Vagina (tissue), 2 donors: ENCODE measurements around the gene BRINP3. TPM values are rescaled to one million over a fixed set of nuclear protein-coding genes. Genes with fewer than 3 reads are reported as not detected.
"Not testable (repeated sequence)": the region's sequence is repeated elsewhere in the genome, so short reads cannot be mapped to it uniquely, and the experiment has no call there.

Source experiments
- DNase-seq, 2 donors: peaks; one replicate each; pipeline ENCODE4 v3.0.0-alpha.2; 2017; ENCODE audit errors: extremely low spot score in 2 of 2
- H3K27ac ChIP-seq: fragments of 200-600 bp; sonication (generic); one replicate; pipeline ENCODE4 v1.5.1; 2019
- H3K27me3 ChIP-seq: fragments of 200-600 bp; sonication (generic); one replicate; pipeline ENCODE4 v1.5.1; 2019
- H3K36me3 ChIP-seq, 2 donors: fragments of 200-600 bp; sonication (generic); one replicate each; pipeline ENCODE4 v1.5.1; 2017 to 2019
- H3K4me1 ChIP-seq: fragments of 200-600 bp; sonication (generic); one replicate; pipeline ENCODE4 v1.5.1; 2019
- H3K4me3 ChIP-seq, 2 donors: fragments of 200-600 bp; sonication (generic); 1 replicate in 1 of 2; 2 replicates in 1 of 2; pipeline ENCODE4 v1.5.1; 2016 to 2019
- H3K9me3 ChIP-seq: fragments of 200-600 bp; sonication (generic); one replicate; pipeline ENCODE4 v1.5.1; 2019
- POLR2A ChIP-seq, 2 donors: fragments of 450-650 bp; IDR thresholded peaks; one replicate each; pipeline ENCODE4 v1.6.1; 2017; ENCODE audit warnings: antibody characterized with exemption in 2 of 2, mild to moderate bottlenecking in 2 of 2, moderate library complexity in 2 of 2
- POLR2AphosphoS5 ChIP-seq, 2 donors: sonication (generic); formaldehyde crosslinking; IDR thresholded peaks; one replicate each; pipeline ENCODE4 v1.9.0; 2017; ENCODE audit warnings: antibody characterized with exemption in 2 of 2, mild to moderate bottlenecking in 2 of 2, low read depth in 1 of 2; ENCODE audit not compliant: insufficient read depth in 1 of 2
- intact Hi-C: fragments of 100-400 bp; cut with DNase I; formaldehyde crosslinking; loops from one replicate; pipeline ENCODE4 v1.15.1; 2023
- total RNA-seq: library from RNA; depleted of rRNA; stranded (reverse); fragments of >200 nt; gene quantifications from one replicate; pipeline ENCODE4 v1.2.3, GENCODE V29; 2016
- TF ChIP-seq, protein P1 (sequence below), 3 experiments: fragments of 450-650 bp in 2 of 3; fragments of 200-600 bp in 1 of 3; sonication (generic) in 1 of 3; IDR thresholded peaks; one replicate each; pipeline ENCODE4 v1.5.1; 2017 to 2019; ENCODE audit warnings: antibody characterized with exemption in 3 of 3, mild to moderate bottlenecking in 2 of 3, moderate library complexity in 2 of 3

Gene BRINP3
- total RNA-seq, 1 donor from 2014 or later: not detected

GRCh38 chr1:190129366-190129765, 348.3 kb downstream of the BRINP3 start:
- no peaks in the 10 kb centered on the region for H3K36me3 ChIP-seq
- no peak overlapping the region for H3K4me3 ChIP-seq
- no peaks in the 10 kb centered on the region for H3K27me3 ChIP-seq
- TF ChIP-seq POLR2A (IDR thresholded peaks at IDR 0.05): no peak
- TF ChIP-seq POLR2AphosphoS5 (IDR thresholded peaks at IDR 0.05; ENCODE audit: insufficient read depth in 1 of 2, low read depth in 1 of 2): no peak
- TF ChIP-seq, protein P1, sequence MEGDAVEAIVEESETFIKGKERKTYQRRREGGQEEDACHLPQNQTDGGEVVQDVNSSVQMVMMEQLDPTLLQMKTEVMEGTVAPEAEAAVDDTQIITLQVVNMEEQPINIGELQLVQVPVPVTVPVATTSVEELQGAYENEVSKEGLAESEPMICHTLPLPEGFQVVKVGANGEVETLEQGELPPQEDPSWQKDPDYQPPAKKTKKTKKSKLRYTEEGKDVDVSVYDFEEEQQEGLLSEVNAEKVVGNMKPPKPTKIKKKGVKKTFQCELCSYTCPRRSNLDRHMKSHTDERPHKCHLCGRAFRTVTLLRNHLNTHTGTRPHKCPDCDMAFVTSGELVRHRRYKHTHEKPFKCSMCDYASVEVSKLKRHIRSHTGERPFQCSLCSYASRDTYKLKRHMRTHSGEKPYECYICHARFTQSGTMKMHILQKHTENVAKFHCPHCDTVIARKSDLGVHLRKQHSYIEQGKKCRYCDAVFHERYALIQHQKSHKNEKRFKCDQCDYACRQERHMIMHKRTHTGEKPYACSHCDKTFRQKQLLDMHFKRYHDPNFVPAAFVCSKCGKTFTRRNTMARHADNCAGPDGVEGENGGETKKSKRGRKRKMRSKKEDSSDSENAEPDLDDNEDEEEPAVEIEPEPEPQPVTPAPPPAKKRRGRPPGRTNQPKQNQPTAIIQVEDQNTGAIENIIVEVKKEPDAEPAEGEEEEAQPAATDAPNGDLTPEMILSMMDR (IDR thresholded peaks at IDR 0.05): no peak
- no peaks in the 10 kb centered on the region for H3K9me3 ChIP-seq
- H3K27ac ChIP-seq: no peak overlapping the region
- no peak for DNase-seq
- intact Hi-C loops: no loop called here
- H3K4me1 ChIP-seq: no peaks in the 10 kb centered on the region

GRCh38 chr1:190126728-190127127, 350.9 kb downstream of the BRINP3 start:
- Histone ChIP-seq H3K9me3 (no peaks in the 10 kb centered on the region), H3K27me3 (no peaks in the 10 kb centered on the region), H3K4me3 (no peak overlapping the region), H3K27ac (no peak overlapping the region), H3K4me1 (no peaks in the 10 kb centered on the region), H3K36me3 (no peaks in the 10 kb centered on the region)
- DNase-seq: no peak
- intact Hi-C loops: no loop called here
- TF ChIP-seq POLR2AphosphoS5 (IDR thresholded peaks at IDR 0.05; ENCODE audit: insufficient read depth in 1 of 2, low read depth in 1 of 2) (no peak), POLR2A (IDR thresholded peaks at IDR 0.05) (no peak)
- TF ChIP-seq, protein P1 (IDR thresholded peaks at IDR 0.05): no peak

DNA sequence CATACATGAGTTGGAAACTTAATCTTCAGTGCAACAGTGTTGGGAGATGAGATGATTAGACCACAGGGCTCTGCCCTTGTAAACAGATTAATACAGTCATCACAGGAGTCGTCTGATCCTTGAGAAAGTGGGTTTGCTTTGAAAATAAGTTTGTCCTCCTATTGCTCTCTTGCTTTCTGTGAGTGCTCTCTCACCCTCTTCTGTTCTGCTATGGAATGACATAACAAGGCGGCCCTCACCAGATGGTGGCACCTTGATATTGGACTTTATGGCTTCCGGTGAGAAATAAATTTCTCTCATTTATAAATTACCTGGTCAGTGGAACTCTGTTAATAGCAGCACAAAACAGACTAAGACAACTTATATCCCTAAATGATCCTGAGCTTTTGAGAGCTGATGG, 353.6 kb downstream of the BRINP3 start:
- intact Hi-C loops: no loop called here
- Histone ChIP-seq H3K27me3 (no peaks in the 10 kb centered on the region), H3K36me3 (no peaks in the 10 kb centered on the region), H3K9me3 (no peaks in the 10 kb centered on the region), H3K4me3 (no peak overlapping the region), H3K27ac (no peak overlapping the region), H3K4me1 (no peaks in the 10 kb centered on the region)
- TF ChIP-seq POLR2AphosphoS5 (IDR thresholded peaks at IDR 0.05; ENCODE audit: insufficient read depth in 1 of 2, low read depth in 1 of 2) (no peak), POLR2A (IDR thresholded peaks at IDR 0.05) (no peak)
- TF ChIP-seq, protein P1 (IDR thresholded peaks at IDR 0.05): no peak
- no peak for DNase-seq

DNA sequence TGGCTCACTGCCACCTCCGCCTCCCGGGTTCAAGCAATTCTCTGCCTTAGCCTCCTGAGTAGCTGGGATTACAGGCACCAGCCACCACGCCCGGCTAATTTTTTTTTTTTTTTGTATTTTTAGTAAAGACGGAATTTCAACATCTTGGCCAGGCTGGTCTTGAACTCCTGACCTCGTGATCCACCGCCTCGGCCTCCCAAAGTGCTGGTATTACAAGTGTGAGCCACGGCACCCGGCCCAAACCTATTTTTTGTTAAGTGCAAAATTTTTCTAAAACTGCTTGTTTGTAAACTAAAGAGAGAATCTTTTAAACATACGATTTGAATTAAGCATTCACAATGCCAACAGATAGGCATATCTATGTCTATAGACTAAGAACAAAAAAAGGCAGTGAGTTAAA, 357.1 kb downstream of the BRINP3 start:
- H3K27ac ChIP-seq, H3K4me3 ChIP-seq, DNase-seq, intact Hi-C loops, H3K36me3 ChIP-seq, H3K27me3 ChIP-seq, H3K9me3 ChIP-seq, H3K4me1 ChIP-seq: not testable (repeated sequence)

DNA sequence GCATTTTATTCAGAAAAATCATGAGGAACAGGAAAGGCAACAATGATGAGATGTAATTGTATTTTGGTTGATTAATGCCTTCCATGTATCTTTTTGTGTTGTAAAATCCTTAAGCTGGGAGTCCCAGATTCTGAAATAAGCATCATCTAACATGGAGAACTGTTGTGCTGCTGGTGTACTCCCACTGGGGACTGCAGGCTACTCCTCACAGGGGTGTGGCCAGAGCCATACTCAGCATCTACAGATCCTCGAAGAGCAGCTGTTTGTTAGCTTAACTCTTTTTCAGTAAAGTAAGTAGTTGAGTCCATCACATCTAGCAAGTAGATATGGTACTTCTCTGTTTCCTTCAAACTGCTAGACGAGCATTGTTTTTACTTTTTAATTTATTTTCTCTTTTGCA, 358.0 kb downstream of the BRINP3 start:
- H3K4me1 ChIP-seq: no peaks in the 10 kb centered on the region
- no peaks in the 10 kb centered on the region for H3K27me3 ChIP-seq
- intact Hi-C loops: no loop called here
- no peak overlapping the region for H3K4me3 ChIP-seq
- no peaks in the 10 kb centered on the region for H3K36me3 ChIP-seq
- H3K27ac ChIP-seq: no peak overlapping the region
- no peaks in the 10 kb centered on the region for H3K9me3 ChIP-seq
- TF ChIP-seq POLR2AphosphoS5 (IDR thresholded peaks at IDR 0.05; ENCODE audit: insufficient read depth in 1 of 2, low read depth in 1 of 2) (no peak), POLR2A (IDR thresholded peaks at IDR 0.05) (no peak)
- TF ChIP-seq, protein P1 (IDR thresholded peaks at IDR 0.05): no peak
- no peak for DNase-seq

- Histone ChIP-seq H3K27me3 (no peaks in the 10 kb centered on the region), H3K27ac (no peak overlapping the region), H3K36me3 (no peaks in the 10 kb centered on the region), H3K9me3 (no peaks in the 10 kb centered on the region), H3K4me3 (no peak overlapping the region), H3K4me1 (no peaks in the 10 kb centered on the region)
- intact Hi-C loops: no loop called here
- TF ChIP-seq POLR2AphosphoS5 (IDR thresholded peaks at IDR 0.05; ENCODE audit: insufficient read depth in 1 of 2, low read depth in 1 of 2): no peak
- TF ChIP-seq POLR2A (IDR thresholded peaks at IDR 0.05): no peak
- TF ChIP-seq, protein P1 (IDR thresholded peaks at IDR 0.05): no peak
- no peak for DNase-seq
These were observed 360.7 kb downstream of the BRINP3 start for GRCh38 chr1:190116921-190117320.
